SKM-1 (cell line): ENCODE data around the gene ECEL1.
"Not testable (repeated sequence)": the region's sequence is repeated elsewhere in the genome, so short reads cannot be mapped to it uniquely, and the experiment has no call there.

Experiments
- DNase-seq: peaks from one replicate; lab custom pipeline; 2025; ENCODE audit not compliant: unreplicated experiment; lab: John Stamatoyannopoulos, UW

Gene ECEL1

DNA sequence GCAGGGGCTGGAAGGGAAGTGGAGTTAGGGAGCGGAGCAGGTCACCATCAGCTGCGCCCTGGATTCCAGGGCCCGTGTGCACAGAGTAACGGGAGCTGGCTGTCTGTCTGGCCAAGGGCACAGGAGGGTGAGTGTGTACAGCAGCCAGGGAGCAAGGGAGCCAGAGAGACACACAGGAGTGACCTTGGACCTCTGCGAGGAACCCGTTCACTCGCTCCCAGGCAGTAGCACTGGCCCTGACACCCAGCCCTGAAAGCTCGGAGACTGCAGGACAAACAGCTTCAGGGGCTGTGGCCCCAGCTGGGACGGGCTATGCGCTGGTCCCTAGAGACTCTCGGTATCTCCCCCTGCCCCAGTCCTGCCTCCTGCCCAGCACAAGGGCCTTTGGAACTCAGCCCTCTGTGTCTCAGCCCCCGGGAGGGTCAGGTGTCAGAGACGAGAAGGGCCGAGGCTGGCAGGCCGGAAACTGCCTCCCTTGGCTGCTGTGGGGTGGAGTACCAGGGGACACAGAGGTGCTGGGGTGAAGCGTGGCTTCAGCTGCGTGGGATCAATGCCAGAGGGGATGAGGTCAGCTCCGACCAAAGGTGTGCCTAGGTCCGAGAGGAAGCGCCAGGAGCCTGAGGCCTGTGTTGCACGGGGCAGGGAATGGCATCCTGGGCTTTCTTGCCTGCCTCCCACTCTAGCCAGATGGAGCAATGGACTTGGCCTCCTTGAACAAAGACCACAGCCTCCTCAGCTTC is 43.8 kb downstream of the ECEL1 start:
- DNase-seq: not testable (repeated sequence)

DNA sequence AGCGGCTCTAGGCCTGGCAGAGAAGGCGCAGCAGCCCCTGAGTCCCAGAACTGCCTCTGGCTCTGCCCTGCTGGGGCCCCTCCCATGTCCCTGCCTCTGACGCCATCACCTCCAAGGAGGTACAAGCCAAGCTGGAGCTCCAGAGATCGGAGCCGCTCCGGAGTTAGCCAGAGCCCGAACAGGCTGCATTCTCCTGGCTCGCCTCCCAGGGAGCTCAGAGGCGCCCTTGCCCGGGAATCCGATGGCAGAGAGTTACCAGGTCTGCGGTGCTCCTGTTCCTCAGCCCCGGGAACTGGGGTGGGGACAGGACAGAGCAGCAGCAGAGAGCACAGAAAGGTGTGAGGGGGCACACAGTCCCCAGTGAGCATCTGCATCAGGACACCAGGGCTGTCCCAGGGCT is 44.6 kb downstream of the ECEL1 start:
- DNase-seq: not testable (repeated sequence)

DNA sequence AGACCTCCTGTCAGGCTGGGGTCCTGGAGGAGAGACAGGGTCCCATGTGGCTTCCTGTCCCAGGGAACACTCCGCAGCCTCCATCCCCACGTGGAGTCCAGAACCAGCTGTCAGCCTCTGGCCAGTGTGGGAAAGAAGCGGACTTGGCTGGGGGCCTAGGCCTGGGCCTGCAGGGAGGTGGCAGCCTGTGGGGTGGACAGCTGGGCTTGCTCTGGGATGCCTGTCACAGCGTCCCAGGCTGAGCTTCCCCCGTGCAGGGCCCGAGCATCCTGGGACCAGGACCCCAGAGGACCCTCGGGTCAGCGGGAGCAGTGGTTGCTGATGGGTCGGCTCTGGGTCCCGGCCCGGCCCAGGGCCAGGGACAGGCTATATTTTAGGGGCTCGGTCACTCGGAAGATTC is 45.2 kb downstream of the ECEL1 start:
- not testable (repeated sequence) for DNase-seq

DNA sequence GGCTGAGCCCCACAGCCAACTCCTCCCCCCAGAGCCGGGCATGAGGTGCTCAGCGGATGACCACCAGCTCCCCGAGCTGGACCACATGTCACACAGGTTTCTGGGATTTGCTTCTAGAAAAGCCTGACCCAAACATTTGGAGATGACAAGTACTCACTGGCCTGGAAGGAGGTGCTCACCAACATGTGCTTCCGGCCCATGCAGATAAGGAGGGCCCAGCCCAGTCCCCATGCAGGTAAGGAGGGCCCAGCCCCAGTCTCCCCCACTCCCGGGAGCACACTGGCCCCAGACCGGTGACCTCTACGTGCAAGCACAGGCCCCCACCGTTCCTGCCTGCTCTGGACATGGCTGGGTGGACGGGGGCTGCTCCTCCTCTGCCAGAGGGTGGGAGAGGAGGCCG is 45.7 kb downstream of the ECEL1 start:
- not testable (repeated sequence) for DNase-seq

DNA sequence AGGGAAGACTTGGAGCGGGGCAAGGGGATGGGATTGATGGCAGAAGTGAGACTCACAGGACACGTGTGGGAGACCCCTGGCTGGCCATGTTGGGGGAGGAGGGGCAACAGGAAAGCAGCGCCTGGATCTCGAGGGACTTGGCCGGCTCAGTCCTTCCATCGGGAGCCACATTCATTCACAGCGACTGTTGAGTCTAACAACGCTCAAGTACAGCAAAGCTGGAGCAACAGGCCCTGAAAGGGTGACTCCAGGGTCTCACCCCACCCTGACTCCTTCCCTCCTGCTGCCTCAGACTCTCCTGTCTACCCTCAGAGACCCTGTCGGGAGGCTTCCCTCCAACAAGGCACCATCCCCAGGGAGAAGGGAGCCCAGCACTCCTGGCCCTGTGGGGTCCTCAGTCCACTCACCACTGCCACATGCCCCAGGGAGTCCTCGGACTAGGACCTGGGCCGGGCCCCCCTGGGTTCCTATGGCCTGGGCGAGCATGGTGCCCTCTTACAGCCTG is 46.4 kb downstream of the ECEL1 start:
- DNase-seq: no peak

DNA sequence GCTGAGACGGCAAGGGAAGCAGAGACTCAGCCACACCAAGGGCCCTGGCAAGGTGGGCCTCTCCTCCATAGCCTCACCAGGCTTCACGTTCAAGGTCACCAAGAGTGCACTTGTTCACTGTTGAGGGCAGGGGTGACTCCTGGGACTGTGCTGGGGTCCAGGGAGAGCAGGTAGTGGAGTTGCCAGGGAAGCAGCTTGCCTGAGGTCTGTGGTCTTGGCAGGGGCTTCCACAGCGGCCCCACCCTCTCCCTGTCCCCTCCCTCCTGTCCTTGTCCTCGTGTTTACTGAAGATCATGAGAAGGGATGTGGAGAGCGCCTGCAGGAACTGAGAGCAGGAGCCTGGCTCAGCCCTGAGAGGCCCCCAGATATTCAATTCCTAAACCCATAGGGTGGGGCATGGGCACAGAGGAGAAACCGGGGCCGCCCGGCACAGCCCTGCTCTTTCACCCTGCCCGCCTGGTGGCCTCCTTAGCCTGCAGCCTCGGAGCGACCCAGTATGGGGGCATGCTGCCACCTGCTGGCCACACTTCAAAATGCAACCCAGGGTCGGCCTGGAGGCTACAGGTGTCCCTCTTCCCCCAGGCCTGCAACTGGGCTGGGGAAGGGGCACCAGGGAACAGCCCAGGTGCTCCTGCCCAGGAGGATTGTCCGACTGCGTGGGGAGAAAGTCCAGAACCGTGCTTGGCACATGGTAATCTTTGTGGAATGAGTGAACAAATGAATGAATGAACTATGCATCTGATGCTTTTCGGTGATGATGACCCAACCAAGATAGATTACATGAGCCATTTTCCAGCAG is 47.2 kb downstream of the ECEL1 start:
- peak; percentile 14 for DNase-seq

DNA sequence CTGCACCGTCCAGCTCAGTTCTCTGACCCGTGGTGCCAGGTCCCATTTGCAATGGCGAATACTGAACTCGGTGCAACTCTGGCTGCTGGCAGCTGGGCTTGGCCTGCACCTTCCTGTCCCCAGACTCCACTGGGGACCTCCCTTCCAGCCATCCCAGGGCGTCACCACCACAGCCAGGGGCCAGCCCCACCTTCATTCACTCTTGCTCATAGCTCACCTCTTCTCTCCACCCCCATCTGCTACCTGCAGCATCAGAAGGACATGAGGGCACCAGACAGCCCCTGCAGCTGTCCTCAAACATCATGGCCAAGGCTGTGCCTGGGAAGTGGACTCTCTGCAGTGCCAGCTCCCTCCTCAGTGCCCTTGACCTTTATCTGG is 47.9 kb downstream of the ECEL1 start:
- no peak for DNase-seq

DNA sequence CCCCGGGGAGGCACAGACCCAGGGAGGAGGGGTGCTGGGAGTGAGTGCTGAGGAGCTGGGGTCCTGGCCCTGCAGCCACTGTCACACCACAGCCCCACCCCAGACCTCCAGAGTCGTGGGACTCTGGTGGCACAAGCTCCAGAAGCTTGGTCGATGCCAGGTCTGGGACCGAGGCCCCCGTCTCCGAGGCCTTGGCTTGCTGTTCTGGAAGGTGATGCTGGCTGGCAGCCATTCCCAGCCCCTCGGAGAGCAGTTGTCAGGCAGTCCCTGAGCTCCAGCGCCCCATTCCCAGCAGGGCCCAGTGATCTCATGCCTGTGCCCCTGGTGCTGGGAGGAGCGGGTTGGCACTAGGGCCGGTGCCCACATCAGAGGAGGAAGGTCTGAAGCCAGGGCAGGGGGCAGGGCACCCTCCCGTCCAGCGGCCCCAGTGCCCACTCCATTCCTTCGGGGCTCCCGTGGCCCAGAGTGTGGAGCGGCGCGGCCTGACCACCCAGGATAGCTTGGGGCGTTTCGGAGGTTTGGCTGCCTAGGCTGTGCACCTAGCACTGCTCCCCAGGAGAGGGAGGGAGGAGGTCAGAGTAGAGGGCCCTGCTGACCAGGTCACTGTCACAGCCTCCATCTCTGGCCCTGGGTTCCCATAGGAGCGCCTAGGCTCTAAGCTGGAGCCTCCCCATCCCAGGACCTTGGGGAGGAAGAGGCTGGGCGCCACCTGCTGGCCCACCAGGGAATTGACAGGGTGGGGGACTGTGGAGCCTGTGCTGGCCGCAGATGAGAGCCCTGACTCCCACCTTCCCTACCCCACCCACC is 48.5 kb downstream of the ECEL1 start:
- DNase-seq: no peak

DNA sequence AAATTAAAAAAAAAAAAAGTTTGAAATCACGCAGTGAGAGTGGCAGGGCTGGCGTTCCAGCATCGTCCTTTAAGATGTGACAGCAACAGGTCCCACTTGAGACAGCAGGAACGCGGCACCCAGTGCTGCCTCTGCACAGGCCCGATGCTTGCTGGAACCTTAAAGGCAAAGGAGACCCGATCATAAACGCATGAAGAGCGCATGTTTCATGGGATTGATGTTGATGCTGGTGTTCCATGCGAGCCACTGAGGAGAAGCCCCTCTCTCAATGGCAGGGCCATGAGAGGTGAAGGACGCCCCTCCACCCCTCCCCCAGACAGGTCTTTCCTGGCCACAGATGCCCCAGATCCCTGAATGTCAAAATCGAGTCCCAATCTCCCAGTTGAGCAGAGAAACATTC is 49.5 kb downstream of the ECEL1 start:
- no peak for DNase-seq

DNA sequence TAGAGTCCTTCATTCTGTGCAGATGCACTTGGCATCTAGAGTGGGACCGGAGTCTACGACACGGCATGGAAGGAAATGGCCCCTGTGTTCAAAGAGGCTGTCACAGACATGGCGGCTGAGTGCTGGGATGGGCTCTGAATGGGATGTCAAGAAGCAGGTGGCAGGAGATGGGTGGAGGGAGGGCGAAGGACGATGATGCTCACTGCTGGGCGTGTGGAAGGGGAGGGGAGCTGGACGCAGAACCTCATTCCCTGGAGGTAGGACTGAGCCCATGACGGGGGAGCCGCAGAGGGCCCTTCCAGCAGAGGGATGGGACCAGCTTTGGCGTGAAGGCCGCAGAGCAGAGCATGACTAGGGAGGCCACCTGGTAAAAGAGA is 50.5 kb downstream of the ECEL1 start:
- no peak for DNase-seq

DNA sequence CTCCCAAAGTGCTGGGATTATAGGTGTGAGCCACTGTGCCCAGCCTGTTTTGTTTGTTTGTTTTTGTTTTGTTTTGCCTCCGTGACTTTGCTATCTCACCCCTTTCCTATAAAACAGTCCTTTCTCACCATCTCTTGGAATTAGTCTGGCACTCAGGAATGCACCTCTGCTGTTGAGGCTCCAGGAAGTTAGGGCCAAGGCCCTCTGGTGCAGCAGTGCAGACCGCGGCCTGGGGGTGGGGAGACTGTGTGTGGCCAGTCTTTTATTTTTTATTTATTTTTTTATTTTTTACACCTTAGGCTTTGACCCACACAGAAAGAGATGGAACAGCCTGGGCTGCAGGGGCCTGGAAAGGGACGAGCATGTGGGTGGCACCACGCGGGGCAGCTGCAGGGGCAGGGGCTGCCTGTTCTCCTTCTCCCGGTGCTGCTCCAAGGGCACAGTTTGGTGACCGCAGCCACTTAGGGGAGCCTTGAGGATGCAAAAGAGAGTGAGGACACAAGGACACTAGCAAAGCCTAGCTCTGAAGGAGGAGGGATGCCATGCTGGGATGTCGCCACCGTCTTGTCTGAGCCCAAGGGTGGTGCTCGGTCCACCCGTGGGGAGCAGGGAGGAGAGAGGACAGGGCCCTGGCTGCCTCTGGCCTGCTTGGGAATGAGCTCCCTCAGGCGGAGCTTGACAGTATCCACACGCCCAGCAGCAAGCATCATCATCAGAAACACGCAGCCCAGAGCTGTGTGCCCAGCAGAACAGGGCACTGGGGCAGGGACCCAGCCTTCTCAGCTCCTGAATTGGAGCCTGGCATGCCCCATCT is 51.0 kb downstream of the ECEL1 start:
- no peak for DNase-seq

DNA sequence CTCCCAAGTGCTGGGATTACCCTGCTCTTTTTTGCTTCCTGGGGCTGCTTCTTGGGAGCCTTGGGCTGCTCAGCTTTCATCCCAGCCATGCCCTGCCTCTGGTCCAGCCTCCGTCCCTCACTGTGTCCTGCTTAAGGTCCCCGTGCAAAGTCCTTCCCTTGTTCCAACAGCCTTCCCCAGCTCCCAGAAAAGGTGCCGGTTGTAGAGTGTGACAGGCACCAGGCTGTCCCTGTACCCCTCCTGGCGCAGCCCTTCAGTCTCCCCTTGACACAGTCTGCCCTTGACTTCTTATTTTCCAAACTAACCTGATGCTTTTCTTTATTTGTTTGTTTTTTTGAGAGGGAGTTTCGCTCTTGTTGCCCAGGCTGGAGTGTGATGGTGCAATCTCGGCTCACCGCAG is 51.8 kb downstream of the ECEL1 start:
- no peak for DNase-seq

DNA sequence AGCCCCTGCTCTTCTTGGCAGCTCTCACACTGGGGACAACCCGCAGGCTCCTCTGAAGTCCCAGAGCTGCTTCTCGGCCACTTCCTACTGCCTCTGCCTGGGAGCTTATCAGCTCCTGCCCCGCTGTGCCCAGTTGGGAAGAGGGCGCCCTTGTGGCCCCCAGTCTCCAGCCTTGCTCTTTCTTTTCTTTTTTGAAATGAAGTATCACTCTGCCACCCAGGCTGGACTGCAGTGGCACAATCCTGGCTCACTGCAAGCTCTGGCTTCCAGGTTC is 52.3 kb downstream of the ECEL1 start:
- DNase-seq: no peak

DNA sequence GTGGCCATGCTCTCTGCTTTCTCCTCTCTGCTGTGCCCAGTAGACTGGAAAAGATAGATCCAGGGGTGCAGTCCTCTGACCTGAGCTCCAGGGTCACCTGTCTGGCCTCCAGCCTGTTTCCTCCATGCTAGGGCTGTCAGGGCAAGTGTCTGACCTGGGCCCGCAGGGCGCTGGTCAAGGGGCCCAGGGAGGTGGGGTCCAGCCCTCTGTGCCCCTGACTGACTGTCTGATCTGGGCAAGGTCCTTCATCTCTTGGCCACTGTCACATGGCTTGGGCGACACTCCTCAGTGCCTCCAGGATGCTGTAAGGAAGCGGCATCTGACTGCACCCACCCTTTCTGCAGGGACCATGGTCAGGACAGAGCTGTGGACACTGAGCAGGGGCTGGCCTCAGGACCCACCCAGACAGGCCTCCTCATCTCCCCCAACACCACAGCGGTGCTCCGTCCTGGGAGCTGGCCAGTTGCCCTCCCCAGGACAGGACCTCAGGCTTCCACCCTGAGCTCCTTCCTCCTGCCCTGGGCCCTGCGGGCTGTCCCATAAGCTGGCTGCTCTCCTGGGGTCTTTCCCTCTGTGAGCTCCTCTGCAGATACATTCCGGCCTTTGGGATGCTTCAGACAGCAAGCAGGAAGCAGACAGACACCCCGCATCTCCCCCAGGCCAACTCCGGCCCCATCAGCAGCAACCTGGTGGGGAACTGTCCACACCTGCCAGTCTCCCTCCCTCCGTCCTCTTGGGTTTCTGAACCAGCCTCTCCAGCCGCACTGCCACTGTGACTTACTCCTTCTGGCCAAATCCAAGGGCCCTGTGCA is 52.9 kb downstream of the ECEL1 start:
- no peak for DNase-seq

DNA sequence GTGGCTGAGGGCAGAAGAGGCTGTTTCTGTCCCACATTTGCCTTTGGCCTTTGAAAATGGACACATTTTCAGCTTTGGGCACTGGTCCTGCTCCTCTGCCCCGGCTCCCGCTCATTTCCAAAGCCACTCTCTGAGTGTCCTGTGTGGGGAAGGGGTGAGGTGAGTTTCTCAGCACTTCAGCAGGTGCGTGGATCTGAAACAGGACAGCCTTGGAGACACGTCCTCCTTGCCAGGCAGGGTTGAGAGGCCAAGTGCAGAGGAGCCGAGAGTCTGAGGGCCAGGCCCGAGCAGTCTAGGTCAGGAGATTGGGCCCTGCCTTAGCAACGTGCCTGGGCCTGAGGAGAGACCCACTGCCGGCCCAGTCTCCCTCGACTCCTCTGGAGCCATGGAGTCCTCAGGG is 53.5 kb downstream of the ECEL1 start:
- no peak for DNase-seq

DNA sequence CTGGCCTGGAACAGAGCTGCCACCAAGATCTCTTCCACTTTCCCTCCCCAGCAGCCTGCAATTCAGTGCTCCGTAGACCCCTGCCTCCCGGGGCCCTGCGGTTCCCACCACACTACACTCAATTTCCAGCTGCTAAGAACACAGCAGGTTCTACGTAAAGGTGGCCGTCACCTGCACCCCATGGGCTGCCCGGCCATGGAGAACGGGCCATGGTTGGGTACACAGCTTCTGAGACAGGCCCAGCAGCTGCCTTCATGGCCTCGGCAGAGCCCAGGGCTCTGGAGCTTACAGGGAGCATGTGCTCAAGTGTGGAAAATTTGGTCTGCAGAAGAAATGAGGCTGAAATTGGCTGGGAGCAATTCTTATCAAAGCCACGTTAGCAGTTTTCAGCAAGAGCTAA is 54.0 kb downstream of the ECEL1 start:
- DNase-seq: not testable (repeated sequence)

DNA sequence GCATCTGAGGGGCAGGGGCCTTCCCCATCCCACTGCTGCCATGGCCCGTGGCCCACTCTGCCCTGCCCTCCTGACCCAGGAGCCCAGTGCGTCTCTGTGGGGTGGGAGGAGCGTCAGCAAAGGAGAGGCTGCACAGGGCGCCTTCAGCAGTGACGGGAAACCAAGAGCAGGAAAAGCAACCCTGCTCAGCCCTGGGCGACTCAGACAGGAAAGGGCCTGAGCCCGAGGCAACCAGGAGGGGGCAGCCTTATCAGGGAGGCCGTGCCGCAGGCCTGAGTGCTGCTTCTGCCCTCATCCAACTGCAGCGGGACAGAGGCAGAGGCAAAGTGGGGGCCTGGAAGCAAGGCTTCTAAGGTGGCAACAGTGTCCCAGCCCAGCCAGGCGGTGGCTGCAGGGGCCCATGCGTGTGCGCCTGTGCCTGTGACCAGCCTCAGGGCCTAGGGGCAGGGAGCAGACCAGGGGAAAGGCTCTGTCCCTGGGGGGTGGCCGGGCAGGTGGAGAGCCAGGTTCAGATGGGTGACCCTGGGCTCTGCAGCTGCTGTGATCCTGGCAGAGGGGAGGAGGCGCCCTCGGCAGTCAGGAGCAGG is 54.9 kb downstream of the ECEL1 start:
- no peak for DNase-seq

DNA sequence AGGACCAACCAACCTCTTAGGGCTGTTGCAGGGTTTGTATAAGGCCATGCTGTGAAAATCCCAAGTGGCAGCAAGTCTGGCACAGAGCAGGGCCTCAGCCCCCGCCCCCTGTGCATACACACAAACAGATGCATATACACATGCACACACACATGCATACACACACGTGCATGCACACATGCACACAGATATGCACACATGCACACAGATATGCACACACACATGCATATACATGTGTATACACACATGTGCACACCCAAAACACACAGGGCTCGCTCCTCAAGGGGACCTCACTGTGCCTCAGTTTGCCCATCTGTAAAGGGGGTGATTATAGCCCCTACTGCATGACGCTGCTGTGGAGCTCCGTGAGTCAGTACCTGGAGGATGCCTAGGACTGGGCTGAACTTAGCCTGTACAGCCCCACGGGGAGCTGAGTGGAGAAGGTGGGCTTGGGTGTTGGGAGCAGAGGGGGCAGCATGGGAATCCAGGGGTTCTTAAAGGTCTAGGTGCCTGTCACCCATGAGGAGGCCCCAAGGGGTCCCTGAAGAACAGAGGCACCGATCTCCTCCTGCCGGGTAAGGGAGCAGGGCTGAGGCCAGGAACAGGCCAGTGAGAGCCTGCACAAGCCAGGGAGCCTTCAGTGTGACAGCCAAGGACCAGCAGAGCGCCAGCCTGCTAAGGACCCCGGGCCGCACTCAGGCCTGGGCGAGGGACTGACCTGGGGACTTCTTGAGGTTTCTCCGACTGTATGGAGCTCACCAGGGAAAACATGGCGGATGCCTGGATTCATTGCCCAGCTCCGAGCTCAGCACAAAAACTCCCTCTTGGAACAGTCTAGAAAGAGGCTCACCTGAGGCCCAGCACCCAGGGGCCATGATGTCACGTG is 55.7 kb downstream of the ECEL1 start:
- no peak for DNase-seq
